H1 (cell line): ENCODE data around the gene CXCL14. TPM values are rescaled to one million over a fixed set of nuclear protein-coding genes. Genes with fewer than 3 reads are reported as not detected.
A peak's percentile ranks its signal among the peaks of the same experiment; 100 is the strongest.

Source experiments
- ASH2L ChIP-seq: fragments of 200-600, 300-600 bp; sonication (generic); IDR thresholded peaks from one replicate; pipeline ENCODE4 v1.7.1; 2017; ENCODE audit warnings: low read length
- EGR1 ChIP-seq: IDR thresholded peaks from 2 replicates; pipeline ENCODE4 v1.6.1; 2011; ENCODE audit warnings: low read depth, low read length, borderline replicate concordance
- HDAC6 ChIP-seq: IDR thresholded peaks from one replicate; pipeline ENCODE4 v1.7.1; 2012; ENCODE audit warnings: low read depth, mild to moderate bottlenecking, inconsistent platforms, low read length, moderate library complexity
- NRF1 ChIP-seq: IDR thresholded peaks from 2 replicates; pipeline ENCODE4 v1.6.1; 2011; ENCODE audit warnings: mild to moderate bottlenecking, low read depth, low read length, improper control_type of control experiment
- POLR2A ChIP-seq, 2 experiments: IDR thresholded peaks; 1 replicate in 1 of 2; 2 replicates in 1 of 2; pipeline ENCODE4 v1.6.1; 2011; ENCODE audit warnings: low read depth in 2 of 2, low read length in 2 of 2, mild to moderate bottlenecking in 2 of 2; ENCODE audit errors: control extremely low read depth in 1 of 2
- POLR2AphosphoS5 ChIP-seq: IDR thresholded peaks from 2 replicates; pipeline ENCODE4 v1.6.1; 2011; ENCODE audit warnings: low read depth, low read length
- POU5F1 ChIP-seq: IDR thresholded peaks from 2 replicates; pipeline ENCODE4 v1.6.1; 2011; ENCODE audit warnings: low read depth, mild to moderate bottlenecking, low read length, moderate library complexity
- RNF2 ChIP-seq: fragments of 200-900, 300-1000 bp; sonication (generic); IDR thresholded peaks from 2 replicates; pipeline ENCODE4 v1.7.1; 2016; ENCODE audit warnings: borderline replicate concordance, low read depth, mild to moderate bottlenecking, antibody characterized with exemption, low read length; ENCODE audit not compliant: poor library complexity, severe bottlenecking; ENCODE audit errors: missing control alignments
- SUZ12 ChIP-seq: fragments of 200-600 bp; sonication (generic); IDR thresholded peaks from 2 replicates; pipeline ENCODE4 v1.6.1; 2012; ENCODE audit warnings: mild to moderate bottlenecking, inconsistent platforms, low read length, moderate library complexity, mixed read lengths
- polyA plus RNA-seq, 7 experiments: library from polyadenylated mRNA; depleted of rRNA in 3 of 7; stranded (reverse) in 5 of 7; unstranded in 2 of 7; fragments of >200 nt in 5 of 7; fragments of 200-250 nt in 2 of 7; gene quantifications; 1 replicate in 5 of 7; 2 replicates in 1 of 7; 4 replicates in 1 of 7; pipeline versions ENCODE4 v1.2.1 to v1.2.3, GENCODE V29; 2011 to 2013; ENCODE audit warnings: missing spikeins in 2 of 7, mixed read lengths in 2 of 7
- total RNA-seq: library from RNA; stranded (reverse); fragmentation: NEBNext Ultra II Directional; extraction: Animal tissue kit (Norgen Biotek cat#: 25700); gene quantifications from 2 replicates; pipeline ENCODE4 v1.2.1, GENCODE V29; 2021

The CXCL14 gene
- total and polyA plus RNA-seq, 2 of the 8 experiments (the other 6 are each of a cell fraction or from before 2014, with no cell fraction given), result 1.5 to 1.8 TPM

DNA sequence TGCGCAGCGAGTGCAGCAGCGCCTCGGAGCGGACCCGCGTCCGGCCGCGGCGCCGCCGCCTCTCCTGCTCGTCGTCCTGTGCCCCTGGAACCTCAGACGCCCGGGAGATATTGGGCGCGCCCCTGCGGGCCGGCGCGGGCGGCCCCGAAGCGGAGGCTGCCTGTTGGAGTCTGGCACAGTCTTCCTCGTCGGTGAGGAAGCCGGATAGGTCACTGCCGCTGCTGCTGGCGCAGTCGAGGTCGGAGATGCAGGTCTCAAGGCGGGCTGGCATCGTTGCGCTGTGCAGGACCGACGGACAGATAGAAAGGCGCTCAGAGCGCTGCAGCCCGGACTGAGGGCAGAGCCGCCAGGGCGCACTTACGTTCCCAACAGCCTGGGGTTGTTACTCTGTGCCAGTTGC lies 43.4 kb downstream of the CXCL14 start (continued):
- TF ChIP-seq HDAC6 (no peak), NRF1 (no peak), POU5F1 (no peak), ASH2L (no peak), POLR2A (IDR thresholded peaks at IDR 0.05; ENCODE audit: control extremely low read depth in 1 of 2, low read depth in 2 of 2, low read length in 2 of 2) (no peak), POLR2AphosphoS5 (no peak), SUZ12 (peak; percentile 89), RNF2 (peak; percentile 84), EGR1 (no peak)
